MM.1S (cell line): ENCODE measurements around the gene SERPINF2.

ENCODE experiments used
- EZH2 ChIP-seq: fragments of 300-600 bp; sonication (generic); optimal IDR thresholded peaks from 2 replicates; pipeline ENCODE3; 2017; ENCODE audit warnings: low read depth, mild to moderate bottlenecking, antibody characterized with exemption, low read length, mixed read lengths
- TF ChIP-seq, protein P1 (sequence below): fragments of 300-600 bp; sonication (generic); IDR thresholded peaks from 2 replicates; pipeline ENCODE4 v1.5.1; 2016; ENCODE audit warnings: antibody characterized with exemption, low read length, mixed read lengths

DNA sequence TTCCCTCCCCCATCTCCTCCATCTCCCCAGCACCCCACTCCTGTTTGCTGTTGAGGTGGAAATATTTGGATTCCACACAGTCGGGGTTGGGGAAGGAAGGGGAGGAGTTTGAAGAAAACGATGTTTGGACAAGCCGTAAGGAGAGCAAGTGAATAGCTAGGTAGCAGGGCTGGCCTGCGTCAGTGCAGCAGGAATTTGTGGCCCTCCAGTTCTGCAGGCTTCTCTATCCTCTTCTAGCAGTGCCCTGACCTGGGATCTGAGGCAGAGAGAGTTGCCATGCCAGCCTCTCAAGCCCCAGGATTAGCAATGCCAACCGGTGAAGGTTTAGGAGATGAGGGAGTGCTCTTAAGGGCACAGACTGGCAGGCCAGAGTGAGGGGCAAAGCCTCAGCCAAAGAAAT is 45.0 kb upstream of the SERPINF2 start:
- TF ChIP-seq, protein P1, sequence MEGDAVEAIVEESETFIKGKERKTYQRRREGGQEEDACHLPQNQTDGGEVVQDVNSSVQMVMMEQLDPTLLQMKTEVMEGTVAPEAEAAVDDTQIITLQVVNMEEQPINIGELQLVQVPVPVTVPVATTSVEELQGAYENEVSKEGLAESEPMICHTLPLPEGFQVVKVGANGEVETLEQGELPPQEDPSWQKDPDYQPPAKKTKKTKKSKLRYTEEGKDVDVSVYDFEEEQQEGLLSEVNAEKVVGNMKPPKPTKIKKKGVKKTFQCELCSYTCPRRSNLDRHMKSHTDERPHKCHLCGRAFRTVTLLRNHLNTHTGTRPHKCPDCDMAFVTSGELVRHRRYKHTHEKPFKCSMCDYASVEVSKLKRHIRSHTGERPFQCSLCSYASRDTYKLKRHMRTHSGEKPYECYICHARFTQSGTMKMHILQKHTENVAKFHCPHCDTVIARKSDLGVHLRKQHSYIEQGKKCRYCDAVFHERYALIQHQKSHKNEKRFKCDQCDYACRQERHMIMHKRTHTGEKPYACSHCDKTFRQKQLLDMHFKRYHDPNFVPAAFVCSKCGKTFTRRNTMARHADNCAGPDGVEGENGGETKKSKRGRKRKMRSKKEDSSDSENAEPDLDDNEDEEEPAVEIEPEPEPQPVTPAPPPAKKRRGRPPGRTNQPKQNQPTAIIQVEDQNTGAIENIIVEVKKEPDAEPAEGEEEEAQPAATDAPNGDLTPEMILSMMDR = no peak
- TF ChIP-seq EZH2 = no peak
